HEK293T (cell line): ENCODE data around the gene DOCK3.
A peak's percentile ranks its signal among the peaks of the same experiment; 100 is the strongest.
"Not testable (repeated sequence)": the region's sequence is repeated elsewhere in the genome, so short reads cannot be mapped to it uniquely, and the experiment has no call there.

Source experiments
- CTCF ChIA-PET: fragments of 350-600 bp; formaldehyde crosslinking; extraction: SDS; loops from one replicate; lab custom pipeline; 2021; ENCODE audit warnings: antibody characterized with exemption, inconsistent platforms; lab: Yijun Ruan, JAX
- POLR2A ChIA-PET: fragments of 350-600 bp; formaldehyde crosslinking; extraction: SDS; loops from one replicate; lab custom pipeline; 2020; ENCODE audit warnings: antibody characterized with exemption, inconsistent platforms; lab: Yijun Ruan, JAX
- DNase-seq: peaks from one replicate; pipeline ENCODE4 v3.0.0; 2012; ENCODE audit warnings: mixed read lengths; ENCODE audit errors: extremely low spot score
- ARNT ChIP-seq: fragments of 450-650 bp; IDR thresholded peaks from 2 replicates; pipeline ENCODE4 v1.6.1; 2017; ENCODE audit warnings: mild to moderate bottlenecking
- BHLHE40 ChIP-seq: fragments of 450-650 bp; IDR thresholded peaks from 2 replicates; pipeline ENCODE4 v1.6.1; 2016; ENCODE audit warnings: mild to moderate bottlenecking, moderate library complexity, borderline replicate concordance
- CTBP1 ChIP-seq: fragments of 450-650 bp; IDR thresholded peaks from 2 replicates; pipeline ENCODE4 v1.6.1; 2016; ENCODE audit warnings: borderline replicate concordance
- ELF4 ChIP-seq: fragments of 450-650 bp; IDR thresholded peaks from 2 replicates; pipeline ENCODE4 v1.6.1; 2017; ENCODE audit warnings: antibody characterized with exemption
- FOXA1 ChIP-seq: fragments of 450-650 bp; IDR thresholded peaks from 2 replicates; pipeline ENCODE4 v1.6.1; 2016; ENCODE audit warnings: mild to moderate bottlenecking
- FOXK2 ChIP-seq: fragments of 450-650 bp; IDR thresholded peaks from 2 replicates; pipeline ENCODE4 v1.6.1; 2016; ENCODE audit warnings: mild to moderate bottlenecking
- FOXM1 ChIP-seq: fragments of 450-650 bp; IDR thresholded peaks from 2 replicates; pipeline ENCODE4 v1.6.1; 2017; ENCODE audit warnings: mild to moderate bottlenecking, borderline replicate concordance
- HDGF ChIP-seq: fragments of 450-650 bp; IDR thresholded peaks from 2 replicates; pipeline ENCODE4 v1.6.1; 2017; ENCODE audit warnings: antibody characterized with exemption, borderline replicate concordance
- L3MBTL2 ChIP-seq: fragments of 450-650 bp; conservative IDR thresholded peaks from 2 replicates; pipeline ENCODE4 v1.6.1; 2016; ENCODE audit warnings: mild to moderate bottlenecking
- LEF1 ChIP-seq: fragments of 450-650 bp; IDR thresholded peaks from 2 replicates; pipeline ENCODE4 v1.6.1; 2017; ENCODE audit warnings: mild to moderate bottlenecking, borderline replicate concordance
- NFRKB ChIP-seq: fragments of 450-650 bp; IDR thresholded peaks from 2 replicates; pipeline ENCODE4 v1.6.1; 2016; ENCODE audit warnings: mild to moderate bottlenecking, moderate library complexity
- SP1 ChIP-seq: fragments of 450-650 bp; IDR thresholded peaks from 2 replicates; pipeline ENCODE4 v1.6.1; 2017
- SUZ12 ChIP-seq: fragments of 450-650 bp; IDR thresholded peaks from 2 replicates; pipeline ENCODE4 v1.6.1; 2016; ENCODE audit warnings: mild to moderate bottlenecking
- TARDBP ChIP-seq: fragments of 450-650 bp; IDR thresholded peaks from 2 replicates; pipeline ENCODE4 v1.6.1; 2016
- ZNF384 ChIP-seq: fragments of 450-650 bp; IDR thresholded peaks from 2 replicates; pipeline ENCODE4 v1.6.1; 2016
- TF ChIP-seq, protein P1 (sequence below): fragments of 450-650 bp; IDR thresholded peaks from 2 replicates; pipeline ENCODE4 v1.6.1; 2016

The DOCK3 gene

DNA sequence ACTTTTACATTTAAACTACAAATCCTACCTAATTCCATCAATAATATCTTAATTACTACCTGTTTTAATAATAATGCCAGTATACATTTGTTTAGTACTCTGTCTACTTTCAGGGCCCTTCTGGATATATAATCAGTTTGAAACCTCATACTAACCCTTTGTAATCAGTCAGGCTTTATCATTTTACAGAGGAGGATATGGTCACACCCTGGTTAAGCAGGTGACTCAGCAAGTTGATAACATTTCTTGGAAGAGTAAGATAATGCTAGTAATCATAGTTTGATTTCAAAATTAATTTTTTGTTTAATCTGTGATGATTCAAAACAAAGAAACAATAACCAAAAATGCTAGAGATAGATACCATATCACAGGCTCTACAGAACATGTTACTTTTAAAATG is 502.2 kb downstream of the DOCK3 start:
- DNase-seq = no peak
- ChIA-PET POLR2A (no interaction called here), CTCF (no interaction called here)
- TF ChIP-seq SP1 = no peak
- no peak for TF ChIP-seq LEF1
- no peak for TF ChIP-seq TARDBP
- no peak for TF ChIP-seq L3MBTL2
- no peak for TF ChIP-seq BHLHE40
- no peak for TF ChIP-seq FOXM1
- TF ChIP-seq CTBP1 = no peak
- TF ChIP-seq ZNF384 = no peak
- no peak for TF ChIP-seq HDGF
- no peak for TF ChIP-seq FOXA1
- TF ChIP-seq SUZ12 = no peak
- TF ChIP-seq ELF4 = no peak
- no peak for TF ChIP-seq FOXK2
- TF ChIP-seq, protein P1, sequence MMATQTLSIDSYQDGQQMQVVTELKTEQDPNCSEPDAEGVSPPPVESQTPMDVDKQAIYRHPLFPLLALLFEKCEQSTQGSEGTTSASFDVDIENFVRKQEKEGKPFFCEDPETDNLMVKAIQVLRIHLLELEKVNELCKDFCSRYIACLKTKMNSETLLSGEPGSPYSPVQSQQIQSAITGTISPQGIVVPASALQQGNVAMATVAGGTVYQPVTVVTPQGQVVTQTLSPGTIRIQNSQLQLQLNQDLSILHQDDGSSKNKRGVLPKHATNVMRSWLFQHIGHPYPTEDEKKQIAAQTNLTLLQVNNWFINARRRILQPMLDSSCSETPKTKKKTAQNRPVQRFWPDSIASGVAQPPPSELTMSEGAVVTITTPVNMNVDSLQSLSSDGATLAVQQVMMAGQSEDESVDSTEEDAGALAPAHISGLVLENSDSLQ = no peak

DNA sequence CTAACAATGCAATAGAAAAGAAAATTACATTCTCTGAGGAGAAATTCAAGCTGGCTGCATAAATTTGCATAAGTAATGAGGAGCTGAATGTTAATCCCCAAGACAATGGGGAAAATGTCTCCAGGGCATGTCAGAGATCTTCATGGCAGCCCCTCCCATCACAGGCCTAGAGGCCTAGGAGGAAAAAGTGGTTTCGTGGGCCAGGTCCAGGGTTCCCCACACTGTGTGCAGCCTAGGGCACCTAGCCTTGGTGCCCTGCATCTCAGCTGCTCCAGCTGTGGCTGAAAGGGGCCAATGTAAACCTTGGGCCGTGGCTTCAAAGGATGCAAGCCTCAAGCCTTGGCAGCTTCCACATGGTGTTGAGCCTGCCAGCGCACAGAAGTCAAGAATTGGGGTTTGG is 511.7 kb downstream of the DOCK3 start:
- POLR2A ChIA-PET, DNase-seq, CTCF ChIA-PET: not testable (repeated sequence)

DNA sequence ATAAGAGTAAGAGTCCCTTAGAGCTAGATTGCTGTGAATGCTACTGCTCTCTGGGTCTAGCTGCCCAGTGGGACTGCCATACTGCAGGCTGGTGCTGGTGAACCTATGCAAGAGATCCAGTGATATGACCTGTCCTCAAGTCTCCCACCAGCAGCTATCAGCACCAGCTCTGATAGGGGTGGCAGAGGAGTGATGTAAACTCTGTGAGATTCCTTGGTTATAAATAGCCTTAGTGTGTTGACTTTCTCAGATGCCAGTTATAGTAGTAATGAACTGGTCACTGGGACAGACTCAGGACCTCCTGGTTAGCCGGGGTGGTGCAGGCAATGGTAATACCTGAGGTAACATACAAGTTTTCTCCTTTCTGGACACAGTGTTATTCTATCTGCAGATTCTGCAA is 515.5 kb downstream of the DOCK3 start:
- no peak for DNase-seq
- no peak for TF ChIP-seq NFRKB
- CTCF ChIA-PET = no interaction called here
- POLR2A ChIA-PET = no interaction called here

DNA sequence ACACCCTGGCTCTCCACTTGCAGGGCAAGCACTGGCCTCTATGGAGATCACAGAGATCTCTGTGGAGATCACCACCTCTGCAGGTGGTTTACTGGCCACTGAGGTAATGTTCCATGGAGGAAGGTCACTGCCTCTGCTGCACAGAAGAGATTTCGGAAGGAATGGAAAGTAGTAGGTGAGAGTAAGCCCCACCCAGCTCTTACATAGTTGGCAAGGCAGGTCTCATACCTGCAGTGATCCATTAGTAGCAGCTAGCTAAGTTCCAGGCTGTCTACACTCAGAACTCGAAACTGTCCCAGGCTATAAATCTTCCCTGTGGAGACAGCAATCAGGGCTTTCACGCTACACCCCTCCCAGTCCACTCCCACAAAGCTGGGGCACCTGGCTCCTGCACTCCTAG is 516.1 kb downstream of the DOCK3 start:
- POLR2A ChIA-PET = no interaction called here
- CTCF ChIA-PET = interaction anchor here (1.1 kb wide), 1 partner anchor 219 kb away, joined by 3 read pairs; no protein-coding TSS in a partner anchor
- TF ChIP-seq, protein P1 = peak; percentile 46
- no peak for TF ChIP-seq SUZ12
- no peak for DNase-seq

DNA sequence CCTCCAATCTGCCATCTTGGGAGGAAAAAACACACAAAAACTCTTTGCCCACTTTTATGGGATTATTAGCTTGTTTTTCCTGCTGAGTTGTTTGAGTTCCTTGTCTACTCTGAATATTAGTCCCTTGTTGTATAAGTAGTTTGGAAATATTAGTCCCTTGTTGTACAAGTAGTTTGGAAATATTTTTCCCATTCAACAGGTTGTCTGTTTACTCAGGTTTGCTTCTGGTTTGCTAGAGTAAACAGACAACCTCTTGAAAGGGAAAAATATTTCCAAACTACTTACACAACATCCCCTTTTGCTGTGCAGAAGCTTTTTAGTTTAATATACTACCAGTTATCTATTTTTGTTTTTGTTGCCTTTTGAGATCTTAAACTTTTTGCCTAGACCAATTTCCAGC is 517.0 kb downstream of the DOCK3 start:
- DNase-seq = no peak
- ChIA-PET CTCF (no interaction called here), POLR2A (no interaction called here)
- no peak for TF ChIP-seq ELF4
- no peak for TF ChIP-seq L3MBTL2
- TF ChIP-seq LEF1 = no peak
- no peak for TF ChIP-seq FOXK2
- no peak for TF ChIP-seq FOXM1
- TF ChIP-seq, protein P1 = no peak
- TF ChIP-seq ZNF384 = no peak
- no peak for TF ChIP-seq TARDBP
- TF ChIP-seq ARNT = no peak
- no peak for TF ChIP-seq NFRKB
- no peak for TF ChIP-seq FOXA1
- no peak for TF ChIP-seq CTBP1
- TF ChIP-seq SUZ12 = no peak
- no peak for TF ChIP-seq BHLHE40
- TF ChIP-seq HDGF = no peak
- no peak for TF ChIP-seq SP1

DNA sequence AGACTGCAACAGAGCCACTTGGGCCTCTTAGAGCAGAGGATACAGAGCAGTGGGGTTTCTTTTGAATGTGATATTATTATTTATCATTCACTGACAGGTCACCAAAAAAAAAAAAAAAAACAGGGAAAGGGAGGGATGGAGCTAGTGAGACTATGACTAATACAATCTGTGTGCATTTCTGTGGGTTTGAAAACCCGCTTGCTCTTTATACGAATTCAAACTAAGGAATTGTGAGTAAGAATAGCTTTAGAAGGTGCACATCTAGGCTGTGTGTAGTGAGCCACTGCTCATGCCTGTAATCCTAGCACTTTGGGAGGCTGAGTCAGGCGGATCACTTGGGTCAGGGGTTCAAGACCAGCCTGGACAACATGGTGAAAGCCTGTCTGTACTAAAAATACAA is 523.8 kb downstream of the DOCK3 start:
- DNase-seq = no peak
- TF ChIP-seq ELF4 (no peak), ZNF384 (no peak), CTBP1 (no peak), LEF1 (no peak), L3MBTL2 (no peak), BHLHE40 (no peak), TARDBP (no peak), SP1 (no peak), FOXA1 (no peak), HDGF (no peak), FOXM1 (no peak), SUZ12 (no peak), ARNT (no peak), FOXK2 (no peak), NFRKB (no peak)
- TF ChIP-seq, protein P1 = no peak
- CTCF ChIA-PET = no interaction called here
- POLR2A ChIA-PET = no interaction called here

DNA sequence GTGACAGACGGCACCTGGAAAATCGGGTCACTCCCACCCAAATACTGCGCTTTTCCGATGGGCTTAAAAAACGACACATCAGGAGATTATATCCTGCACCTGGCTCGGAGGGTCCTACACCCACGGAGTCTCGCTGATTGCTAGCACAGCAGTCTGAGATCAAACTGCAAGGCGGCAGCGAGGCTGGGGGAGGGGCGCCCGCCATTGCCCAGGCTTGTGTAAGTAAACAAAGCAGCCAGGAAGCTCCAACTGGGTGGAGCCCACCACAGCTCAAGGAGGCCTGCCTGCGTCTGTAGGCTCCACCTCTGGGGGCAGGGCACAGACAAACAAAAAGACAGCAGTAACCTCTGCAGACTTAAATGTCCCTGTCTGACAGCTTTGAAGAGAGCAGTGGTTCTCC is 524.6 kb downstream of the DOCK3 start:
- POLR2A ChIA-PET, DNase-seq, CTCF ChIA-PET: not testable (repeated sequence)
